GM21786 (cell line): ENCODE results near the gene IVD.

Experiments used
- ATAC-seq: cut with Tn5 transposase; IDR thresholded peaks from one replicate; pipeline ENCODE4 v1.9.1; 2021; ENCODE audit not compliant: unreplicated experiment

The IVD gene

DNA sequence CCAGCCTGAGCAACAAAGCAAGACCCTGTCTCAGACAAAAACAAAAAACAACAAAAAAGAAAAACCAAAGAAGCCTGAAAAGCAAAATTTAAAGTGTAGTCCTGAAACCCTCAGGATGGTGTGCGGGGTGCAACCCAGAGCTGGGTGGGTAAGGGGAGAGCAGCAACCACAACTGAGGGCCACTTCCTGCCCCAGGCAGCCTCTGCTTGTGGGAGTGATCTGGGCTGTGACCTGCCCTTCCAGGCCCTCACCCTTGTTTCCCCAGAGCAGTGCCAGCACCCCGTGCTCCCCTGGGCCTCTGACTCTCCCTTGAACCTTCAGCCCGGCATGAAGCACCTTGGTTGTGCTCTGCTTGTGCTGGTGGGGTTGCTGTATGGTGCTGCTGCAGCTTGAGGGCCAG, 48.3 kb downstream of the IVD start:
- peak; percentile 47 for ATAC-seq

DNA sequence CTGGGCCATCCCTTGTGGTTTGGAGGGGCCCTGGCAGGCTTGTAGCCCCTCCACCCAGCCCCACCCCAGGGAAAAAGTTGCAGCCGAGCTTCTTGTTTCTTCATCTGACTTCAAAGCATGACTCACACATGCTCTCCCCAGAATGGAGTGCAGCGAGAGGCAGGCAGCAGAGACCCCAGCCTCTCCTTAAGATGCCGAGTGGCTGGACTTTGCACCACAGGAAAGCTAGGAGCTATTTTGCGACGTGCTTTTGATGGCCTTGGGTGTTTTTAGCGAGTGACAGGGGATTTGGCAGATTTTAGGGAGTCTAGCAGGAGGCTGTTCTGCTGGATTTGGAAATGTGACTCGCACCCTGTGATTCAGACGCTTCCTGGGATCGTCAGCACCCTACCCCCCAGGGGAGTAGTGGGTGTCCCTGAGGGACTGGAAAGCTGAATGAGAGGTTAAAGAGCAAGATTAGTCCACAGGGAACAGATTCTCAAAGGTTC, 49.4 kb downstream of the IVD start:
- ATAC-seq: no peak

- ATAC-seq: no peak
Observed at GRCh38 chr15:40456299-40456712, 50.7 kb downstream of the IVD start.

DNA sequence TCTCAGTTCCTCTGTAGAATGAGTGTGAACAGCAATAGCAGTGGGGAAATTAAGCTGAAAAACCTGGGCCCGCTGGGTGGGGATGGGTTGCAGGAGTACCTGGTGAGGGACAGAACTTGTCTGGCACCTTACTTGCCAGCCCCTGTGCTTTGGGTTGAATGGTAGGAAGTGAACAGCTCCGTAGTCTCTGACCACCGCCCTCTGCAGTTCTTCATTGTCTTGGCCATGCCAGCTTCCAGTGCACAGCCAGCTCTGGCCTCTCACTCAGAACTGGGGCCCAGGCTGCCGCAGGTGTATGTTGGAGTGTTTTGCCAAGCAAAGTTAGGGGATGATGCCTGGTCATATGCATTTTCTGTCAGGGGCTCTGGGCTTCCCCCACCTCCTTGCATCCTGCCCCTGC, 51.1 kb downstream of the IVD start:
- ATAC-seq: no peak

GRCh38 chr15:40458495-40459371, 53.1 kb downstream of the IVD start:
- ATAC-seq: no peak

- no peak for ATAC-seq
Observed at GRCh38 chr15:40459391-40460015, 53.9 kb downstream of the IVD start.

DNA sequence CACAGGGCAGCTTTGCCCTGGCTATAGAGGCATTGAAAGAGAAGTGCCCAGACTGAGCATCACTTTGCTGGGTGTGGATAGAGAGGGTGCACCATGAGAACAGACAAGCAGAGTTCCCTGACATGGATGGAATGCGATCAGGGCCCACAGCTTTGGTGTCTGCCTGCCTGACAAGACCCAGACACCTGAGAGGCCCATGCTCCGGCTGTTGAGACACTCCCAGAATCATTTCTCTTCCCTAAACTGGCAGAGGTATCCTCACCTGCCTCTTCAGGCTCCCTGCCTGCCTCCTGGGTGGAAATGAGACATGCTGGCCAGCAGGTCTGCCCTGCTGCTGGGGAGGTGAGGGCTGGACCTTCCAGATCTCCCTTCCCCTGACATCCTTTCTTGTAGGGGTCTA, 54.8 kb downstream of the IVD start:
- no peak for ATAC-seq

DNA sequence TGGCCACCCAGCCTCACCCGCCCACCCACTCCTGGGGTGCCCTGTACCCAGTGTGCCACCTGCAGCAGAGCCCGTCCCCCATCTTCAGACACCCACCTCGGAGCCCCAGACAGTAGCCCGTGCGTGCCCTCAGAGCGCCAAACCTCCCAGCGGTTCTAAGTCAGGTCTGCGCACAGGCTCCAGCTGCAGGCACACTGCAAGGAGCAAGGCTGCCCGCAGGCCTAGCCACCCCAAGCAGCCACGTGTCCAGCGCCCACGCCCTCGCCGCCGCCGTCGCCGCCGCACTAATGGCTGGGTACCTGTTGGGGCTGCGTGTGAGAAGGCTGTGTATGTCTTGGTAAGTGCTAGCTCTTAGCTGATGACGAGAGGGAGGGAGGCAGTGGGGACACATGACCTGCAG, 56.4 kb downstream of the IVD start:
- ATAC-seq: no peak

DNA sequence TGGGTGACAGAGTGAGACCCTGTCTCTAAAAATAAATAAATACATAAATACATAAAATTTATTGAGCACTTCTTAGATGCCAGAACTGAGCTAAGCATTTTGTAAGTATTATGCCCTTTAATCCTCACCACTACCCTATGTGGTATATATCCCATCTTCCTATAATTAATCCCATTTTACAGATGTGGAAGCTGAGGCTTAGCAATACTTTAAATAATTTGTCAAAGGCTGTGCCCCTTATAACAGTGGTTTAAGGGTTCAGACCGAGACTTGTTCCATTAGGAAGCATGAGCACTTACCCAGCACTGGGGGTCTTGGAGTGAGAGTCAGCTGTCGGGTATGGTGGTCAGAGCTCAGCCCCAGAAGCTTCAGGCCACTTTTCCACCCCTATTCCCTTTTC, 57.7 kb downstream of the IVD start:
- no peak for ATAC-seq

DNA sequence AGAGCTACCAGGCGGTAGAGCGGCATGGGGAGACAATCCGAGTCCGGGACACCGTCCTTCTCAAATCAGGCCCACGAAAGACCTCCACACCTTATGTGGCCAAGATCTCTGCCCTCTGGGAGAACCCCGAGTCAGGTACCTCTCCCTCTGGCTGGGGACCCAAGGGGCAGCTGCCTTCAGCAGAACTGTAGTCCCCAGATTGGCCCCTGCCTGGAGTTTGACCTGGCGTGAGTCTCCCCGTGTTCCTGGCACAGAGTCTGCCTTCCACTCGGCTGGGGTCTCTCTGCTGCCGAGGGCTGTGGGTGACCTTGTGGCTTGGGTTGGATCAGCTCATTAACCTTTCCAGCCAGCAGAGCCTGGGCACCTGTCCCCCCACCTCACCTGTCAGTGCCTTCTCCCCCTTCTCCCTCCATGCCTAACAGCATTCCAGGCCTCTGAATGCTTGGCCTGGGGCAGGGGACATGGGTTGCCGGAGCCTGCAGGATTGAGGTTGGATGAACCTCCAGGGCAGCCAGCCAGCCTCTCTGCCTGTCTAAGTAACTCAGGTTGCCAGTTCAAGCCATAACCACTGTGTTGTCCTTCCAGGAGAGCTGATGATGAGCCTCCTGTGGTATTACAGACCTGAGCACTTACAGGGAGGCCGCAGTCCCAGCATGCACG, 58.4 kb downstream of the IVD start:
- no peak for ATAC-seq

DNA sequence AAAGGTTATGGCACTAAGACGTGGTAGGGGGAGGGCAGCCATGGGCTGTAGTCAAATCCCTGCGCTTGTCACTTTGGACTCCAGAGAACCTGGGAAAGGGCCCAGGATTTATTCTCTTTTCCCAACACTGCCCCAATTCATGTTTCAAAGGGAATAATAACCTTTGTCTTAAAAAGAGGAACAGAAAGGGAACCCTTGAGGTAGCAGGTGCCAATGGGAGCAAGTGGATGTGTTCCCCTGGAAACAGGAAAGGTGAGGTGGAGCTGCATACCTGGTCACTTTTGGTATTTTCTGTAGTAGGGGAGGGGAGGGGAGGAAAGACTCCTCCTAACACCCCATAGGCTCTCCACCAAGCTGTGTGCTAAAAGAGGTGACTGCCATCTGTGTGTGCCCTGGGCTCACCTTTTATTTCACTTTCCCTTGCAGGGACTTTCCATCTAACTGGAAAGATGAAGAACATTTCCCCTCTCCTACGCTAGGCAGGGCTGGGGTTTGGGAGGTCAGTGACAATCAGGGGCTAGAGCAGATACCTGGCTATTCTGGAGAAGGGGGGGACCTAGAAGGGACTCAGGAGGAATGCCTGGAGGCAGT, 59.1 kb downstream of the IVD start:
- ATAC-seq: no peak

DNA sequence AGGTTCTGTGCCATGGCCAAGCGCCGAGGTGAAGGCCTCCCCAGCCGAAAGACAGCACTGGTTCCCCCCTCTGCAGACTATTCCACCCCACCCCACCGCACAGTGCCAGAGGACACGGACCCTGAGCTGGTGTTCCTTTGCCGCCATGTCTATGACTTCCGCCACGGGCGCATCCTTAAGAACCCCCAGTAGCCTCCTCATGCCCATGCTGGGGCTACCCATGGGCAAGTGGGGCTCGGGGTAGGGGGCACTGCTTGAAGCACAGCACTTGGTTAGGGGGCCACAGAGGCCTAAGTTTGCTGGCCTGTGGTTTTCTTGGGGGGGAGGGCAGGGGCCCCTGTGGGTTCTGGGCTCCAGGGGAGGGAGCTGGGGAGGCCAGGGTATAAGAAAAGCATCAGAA, 60.3 kb downstream of the IVD start:
- no peak for ATAC-seq

DNA sequence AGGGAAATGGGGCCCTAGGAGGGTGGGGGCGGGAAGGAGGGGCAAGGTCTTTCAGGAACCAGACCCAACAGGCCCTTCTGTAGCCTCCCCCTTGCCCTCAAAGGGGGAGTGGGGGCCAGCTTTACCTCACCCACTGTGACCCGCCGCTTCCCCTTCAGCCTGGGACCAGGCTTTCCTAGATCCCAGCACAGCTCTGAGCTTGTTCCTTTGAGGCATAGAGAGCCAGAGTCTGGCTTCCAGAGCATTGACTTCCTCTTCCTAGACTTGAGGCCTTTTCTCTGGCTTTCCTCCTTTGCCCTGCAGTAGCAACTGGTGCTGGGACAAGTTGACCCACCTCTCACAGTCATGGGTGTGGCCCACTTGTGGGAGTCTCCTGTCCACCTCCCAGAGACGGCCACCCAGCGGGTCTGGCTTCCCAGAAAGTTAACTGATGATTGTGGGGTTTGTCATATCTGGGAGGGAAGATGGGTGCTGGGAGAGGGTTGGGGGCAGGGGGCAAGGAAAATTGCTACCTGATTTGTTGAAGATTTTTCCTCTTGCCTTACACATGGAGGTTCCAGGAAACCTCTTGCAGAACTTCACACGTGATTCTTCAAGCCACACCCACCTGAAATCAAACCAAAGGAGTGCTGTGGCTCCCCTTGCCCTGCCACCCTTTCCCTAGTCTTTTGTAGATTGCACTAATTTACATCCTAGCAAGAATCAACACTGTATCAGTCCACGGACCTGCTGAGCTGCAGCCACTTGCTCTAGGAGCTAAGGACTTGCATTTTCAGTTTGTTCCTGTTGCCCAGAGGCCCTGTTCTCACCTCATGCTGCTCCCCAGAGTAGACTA, 61.0 kb downstream of the IVD start:
- no peak for ATAC-seq

DNA sequence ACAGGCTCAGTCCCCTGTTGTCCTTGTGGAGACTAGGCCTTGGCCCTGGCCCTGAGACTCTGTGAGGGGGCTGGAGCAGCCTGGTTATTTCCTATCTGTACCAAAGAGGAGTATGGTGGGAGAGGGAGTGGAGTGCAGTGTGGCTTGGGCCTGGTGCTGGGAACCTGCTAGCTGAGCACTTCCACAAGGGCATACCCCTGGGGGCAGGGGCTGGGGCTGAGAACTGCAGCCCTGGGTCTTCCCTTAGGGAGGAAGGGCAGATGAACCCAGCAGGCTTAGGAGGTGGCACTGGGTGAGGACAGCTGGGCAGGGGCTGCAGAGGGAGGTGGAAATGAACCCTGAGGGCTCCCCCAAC, 61.6 kb downstream of the IVD start:
- no peak for ATAC-seq

DNA sequence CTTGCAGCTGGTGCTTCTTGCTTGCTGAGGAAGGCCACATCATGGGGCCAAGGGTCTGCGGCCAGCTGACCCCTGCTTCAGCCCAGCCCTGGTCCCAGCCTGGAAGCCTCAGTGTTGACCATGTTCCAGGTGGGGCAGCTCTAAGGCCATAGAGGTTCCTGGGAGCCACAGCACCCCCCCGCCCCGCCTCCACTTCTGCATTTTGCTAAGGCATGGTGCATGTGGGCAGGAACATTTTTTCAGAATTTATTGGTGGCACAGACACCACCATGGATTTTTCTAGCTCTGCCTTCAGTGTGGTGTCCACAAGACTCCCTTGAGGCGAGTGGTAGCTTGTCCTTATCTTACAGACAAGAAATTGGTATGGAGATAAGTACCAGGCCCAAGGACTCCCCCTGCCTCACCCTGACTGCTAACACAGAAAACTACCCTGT, 63.3 kb downstream of the IVD start:
- ATAC-seq: no peak

DNA sequence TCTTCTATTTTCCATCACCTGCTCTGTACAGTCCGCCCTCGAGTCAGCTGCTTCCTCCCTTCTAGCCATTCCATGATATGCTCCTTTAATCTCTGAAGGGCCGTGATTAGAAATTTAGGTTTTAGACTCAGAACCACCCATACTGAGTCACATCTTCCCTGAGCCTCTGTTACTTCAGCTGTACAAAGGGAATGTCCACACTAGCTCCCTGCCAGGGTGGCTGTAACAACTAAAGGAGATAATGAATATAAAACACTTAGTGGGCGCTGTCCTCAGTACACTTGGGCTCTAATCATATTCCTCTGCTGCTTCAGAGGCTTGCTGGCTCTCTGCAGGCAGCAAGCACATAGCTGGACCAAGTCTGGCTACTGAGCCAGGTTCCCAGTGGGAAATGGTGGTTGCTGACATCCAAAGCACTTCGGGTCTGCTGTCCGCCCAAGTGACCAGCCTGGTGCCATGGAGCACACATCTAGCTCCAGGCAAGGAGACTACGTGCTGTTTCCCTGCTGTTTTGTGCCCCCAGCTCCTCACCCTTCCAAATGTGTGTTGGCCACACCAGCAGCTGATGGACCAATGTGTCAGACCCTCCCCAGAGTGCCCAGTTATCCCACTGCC, 64.3 kb downstream of the IVD start:
- no peak for ATAC-seq

GRCh38 chr15:40470423-40471104, 65.0 kb downstream of the IVD start, which contains the start of gene CHST14:
Gene CHST14, plus strand, starts transcription at chr15:40470984. Its CDS starts 230 bp downstream, at chr15:40471214.
- ATAC-seq: peak; percentile 44
